ENCODE measurements around the gene KIF26A. TPM values are rescaled to one million over a fixed set of nuclear protein-coding genes. Genes with fewer than 3 reads are reported as not detected.
A peak's percentile ranks its signal among the peaks of the same experiment; 100 is the strongest.
"Not testable (repeated sequence)": the region's sequence is repeated elsewhere in the genome, so short reads cannot be mapped to it uniquely, and the experiment has no call there.

KIF26A gene
- polyA plus RNA-seq, 6 donors from 2014 or later: not detected

DNA sequence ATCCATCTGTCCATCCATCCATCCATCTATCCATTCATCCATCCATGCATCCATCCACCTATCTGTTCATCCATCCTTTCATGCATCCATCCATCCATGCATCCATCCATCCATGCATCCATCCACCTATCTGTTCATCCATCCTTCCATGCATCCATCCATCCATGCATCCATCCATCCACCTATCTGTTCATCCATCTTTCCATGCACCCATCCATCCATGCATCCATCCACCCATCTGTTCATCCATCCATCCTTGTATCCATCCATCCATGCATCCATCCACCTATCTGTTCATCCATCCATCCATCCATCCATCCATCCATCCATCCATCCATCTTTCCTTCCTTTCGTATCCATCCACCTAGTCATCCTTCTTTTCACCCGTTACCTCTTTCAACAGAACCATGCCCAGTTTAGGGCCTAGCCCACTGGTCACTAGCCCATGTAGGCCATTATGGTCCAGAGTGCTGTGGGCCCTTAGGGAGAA is 66.3 kb downstream of the KIF26A start:
- no peak for DNase-seq
- no peaks in the 10 kb centered on the region for H3K36me3 Mint-ChIP-seq
- H3K27me3 Mint-ChIP-seq: peaks cover 0 to 6% (median 0%) of the 10 kb centered on the region in 3 donors
- H3K27ac Mint-ChIP-seq: no peak overlapping the region
- no peak overlapping the region for H3K4me3 Mint-ChIP-seq
- ATAC-seq (ENCODE audit: low read depth in 2 of 2): no peak
- H3K9me3 Mint-ChIP-seq: no peaks in the 10 kb centered on the region
- H3K4me1 Mint-ChIP-seq: no peaks in the 10 kb centered on the region

DNA sequence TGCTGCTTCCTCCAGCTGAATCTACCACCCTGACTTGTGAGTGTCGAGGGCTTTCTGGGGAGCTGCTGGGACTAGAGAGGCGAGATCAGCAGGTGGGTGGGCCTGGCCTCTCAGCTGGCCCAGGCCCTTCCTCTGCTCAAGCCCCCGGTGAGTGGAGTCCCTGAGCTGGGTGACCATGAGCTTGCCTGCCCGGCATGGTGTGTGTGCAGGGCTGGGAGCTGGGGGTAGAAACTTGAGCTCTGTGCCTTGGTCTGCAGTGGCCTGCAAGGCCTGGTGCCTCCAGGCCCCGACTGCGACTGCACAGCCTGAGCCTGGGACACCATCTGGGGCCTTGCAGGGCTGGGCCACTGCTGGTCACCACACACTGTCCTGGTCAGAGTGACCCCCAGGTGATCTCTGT is 67.4 kb downstream of the KIF26A start:
- no peak for ATAC-seq (ENCODE audit: low read depth in 2 of 2)
- H3K4me3 Mint-ChIP-seq: no peak overlapping the region
- peaks cover 0 to 13% (median 0%) of the 10 kb centered on the region in 3 donors for H3K27me3 Mint-ChIP-seq
- H3K27ac Mint-ChIP-seq: no peak overlapping the region
- DNase-seq: no peak
- no peaks in the 10 kb centered on the region for H3K4me1 Mint-ChIP-seq
- no peaks in the 10 kb centered on the region for H3K36me3 Mint-ChIP-seq
- no peaks in the 10 kb centered on the region for H3K9me3 Mint-ChIP-seq

DNA sequence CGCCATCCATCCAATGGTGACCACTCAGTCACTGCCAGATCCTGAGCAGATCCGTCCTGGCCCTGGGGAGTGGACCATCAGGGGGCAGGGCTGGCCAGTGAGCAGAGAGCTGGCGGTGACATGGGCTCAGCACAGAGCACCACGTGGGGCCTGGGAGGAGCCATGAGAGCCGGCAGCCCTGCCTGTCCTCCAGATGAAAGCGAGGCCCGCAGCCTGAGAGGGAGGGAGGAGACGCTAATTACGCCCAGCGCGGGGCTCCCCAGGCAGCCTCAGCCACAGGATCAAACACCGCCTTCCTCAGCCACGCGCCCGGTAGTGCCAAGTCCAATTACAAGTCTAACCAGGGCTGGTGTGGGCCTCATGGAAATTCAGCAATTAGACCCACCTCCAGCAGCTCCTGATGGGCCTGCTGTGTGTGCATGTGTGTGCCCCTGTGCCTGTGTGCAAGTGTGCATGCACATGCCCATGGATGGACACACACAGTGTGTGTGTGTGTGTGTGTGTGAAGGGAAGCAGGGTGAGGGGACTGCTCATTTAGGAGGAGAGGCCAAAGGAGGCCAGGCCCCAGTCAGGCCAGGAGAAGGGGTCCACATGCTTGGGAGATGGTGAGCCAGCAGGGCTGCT is 68.0 kb downstream of the KIF26A start:
- no peak overlapping the region for H3K27ac Mint-ChIP-seq
- no peaks in the 10 kb centered on the region for H3K4me1 Mint-ChIP-seq

DNA sequence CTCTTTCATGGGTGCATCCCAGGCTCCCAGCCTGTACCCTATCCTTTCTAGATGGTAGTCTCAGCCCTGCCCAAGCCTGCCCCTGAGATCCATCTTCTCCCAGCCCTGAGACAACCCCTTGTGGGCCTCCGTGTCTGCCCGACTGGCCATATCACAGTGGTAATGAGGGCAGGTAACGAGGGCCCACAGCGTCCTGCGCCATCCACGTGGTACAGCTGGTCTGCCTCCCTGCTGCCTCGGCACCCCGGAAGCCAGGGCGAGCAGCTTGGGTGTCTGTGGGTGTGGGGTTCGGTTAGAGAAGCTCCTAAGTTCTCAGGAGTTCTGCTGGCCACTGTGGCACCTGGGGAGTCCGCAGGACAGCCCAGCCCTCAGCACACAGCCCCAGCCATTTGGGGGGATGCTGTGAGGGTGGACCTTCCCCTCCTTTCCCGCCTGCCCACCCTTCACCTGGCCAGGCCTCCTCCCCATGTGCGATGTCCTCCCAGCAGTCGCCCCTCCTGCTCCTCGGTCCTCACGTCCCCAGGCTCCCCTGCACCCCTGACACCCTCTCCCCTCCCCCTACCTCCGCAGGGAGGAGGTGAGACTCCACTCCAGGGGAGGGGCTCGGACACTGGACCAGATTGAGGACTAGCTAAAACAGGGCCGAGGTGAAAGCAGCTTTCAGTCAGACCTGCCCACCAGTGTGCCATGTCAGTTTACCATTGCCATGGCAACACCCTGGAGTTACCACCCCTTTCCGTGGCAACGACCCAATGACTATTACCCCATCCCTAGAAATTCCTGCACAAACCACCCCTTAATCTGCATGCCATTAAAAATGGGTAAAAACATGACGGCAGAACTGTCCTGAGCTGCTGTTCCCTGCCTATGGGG is 69.0 kb downstream of the KIF26A start:
- no peaks in the 10 kb centered on the region for H3K36me3 Mint-ChIP-seq
- H3K27ac Mint-ChIP-seq: no peak overlapping the region
- H3K4me3 Mint-ChIP-seq: no peak overlapping the region
- peaks cover 0 to 23% (median 14%) of the 10 kb centered on the region in 3 donors for H3K27me3 Mint-ChIP-seq
- H3K4me1 Mint-ChIP-seq: no peaks in the 10 kb centered on the region
- no peaks in the 10 kb centered on the region for H3K9me3 Mint-ChIP-seq
- no peak for DNase-seq
- ATAC-seq (ENCODE audit: low read depth in 2 of 2): no peak

More for the DNA sequence above, 68.0 kb downstream of the KIF26A start:
- H3K36me3 Mint-ChIP-seq: no peaks in the 10 kb centered on the region
- H3K4me3 Mint-ChIP-seq: no peak overlapping the region
- H3K9me3 Mint-ChIP-seq: no peaks in the 10 kb centered on the region
- H3K27me3 Mint-ChIP-seq: peaks cover 0 to 14% (median 4%) of the 10 kb centered on the region in 3 donors
- no peak for ATAC-seq (ENCODE audit: low read depth in 2 of 2)
- no peak for DNase-seq

DNA sequence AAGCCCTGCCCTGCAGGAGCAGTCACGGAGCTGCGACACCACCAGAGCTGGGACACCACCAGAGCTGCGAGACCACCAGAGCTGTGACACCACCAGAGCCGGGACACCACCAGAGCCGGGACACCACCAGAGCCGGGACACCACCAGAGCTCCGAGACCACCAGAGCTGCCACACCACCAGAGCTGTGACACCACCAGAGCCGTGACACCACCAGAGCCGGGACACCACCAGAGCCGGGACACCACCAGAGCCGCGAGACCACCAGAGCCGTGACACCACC is 69.6 kb downstream of the KIF26A start:
- not testable (repeated sequence) for H3K9me3 Mint-ChIP-seq; DNase-seq; H3K36me3 Mint-ChIP-seq; H3K27ac Mint-ChIP-seq; ATAC-seq (ENCODE audit: low read depth in 2 of 2); H3K4me1 Mint-ChIP-seq; H3K4me3 Mint-ChIP-seq
- H3K27me3 Mint-ChIP-seq: peaks cover 0 to 24% (median 16%) of the 10 kb centered on the region in 3 donors

DNA sequence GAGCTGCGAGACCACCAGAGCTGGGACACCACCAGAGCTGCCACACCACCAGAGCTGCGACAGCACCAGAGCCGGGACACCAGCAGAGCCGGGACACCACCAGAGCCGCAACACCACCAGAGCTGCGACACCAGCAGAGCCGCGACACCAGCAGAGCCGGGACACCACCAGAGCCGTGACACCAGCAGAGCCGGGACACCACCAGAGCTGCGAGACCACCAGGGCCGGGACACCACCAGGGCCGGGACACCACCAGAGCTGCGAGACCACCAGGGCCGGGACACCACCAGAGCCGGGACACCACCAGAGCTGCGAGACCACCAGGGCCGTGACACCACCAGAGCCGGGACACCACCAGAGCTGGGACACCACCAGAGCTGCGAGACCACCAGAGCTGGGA is 69.9 kb downstream of the KIF26A start:
- not testable (repeated sequence) for H3K4me3 Mint-ChIP-seq; ATAC-seq (ENCODE audit: low read depth in 2 of 2); H3K36me3 Mint-ChIP-seq; H3K27ac Mint-ChIP-seq; H3K4me1 Mint-ChIP-seq; DNase-seq; H3K9me3 Mint-ChIP-seq
- peaks cover 0 to 25% (median 16%) of the 10 kb centered on the region in 3 donors for H3K27me3 Mint-ChIP-seq

DNA sequence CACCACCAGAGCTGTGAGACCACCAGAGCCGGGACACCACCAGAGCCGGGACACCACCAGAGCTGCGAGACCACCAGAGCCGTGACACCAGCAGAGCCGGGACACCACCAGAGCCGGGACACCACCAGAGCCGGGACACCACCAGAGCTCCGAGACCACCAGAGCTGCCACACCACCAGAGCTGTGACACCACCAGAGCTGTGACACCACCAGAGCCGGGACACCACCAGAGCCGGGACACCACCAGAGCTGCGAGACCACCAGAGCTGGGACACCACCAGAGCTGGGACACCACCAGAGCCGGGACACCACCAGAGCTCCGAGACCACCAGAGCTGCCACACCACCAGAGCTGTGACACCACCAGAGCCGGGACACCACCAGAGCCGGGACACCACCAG is 70.7 kb downstream of the KIF26A start:
- H3K4me1 Mint-ChIP-seq; H3K36me3 Mint-ChIP-seq; H3K4me3 Mint-ChIP-seq; DNase-seq; H3K27ac Mint-ChIP-seq; H3K9me3 Mint-ChIP-seq; ATAC-seq (ENCODE audit: low read depth in 2 of 2): not testable (repeated sequence)
- H3K27me3 Mint-ChIP-seq: peaks cover 0 to 33% (median 21%) of the 10 kb centered on the region in 3 donors

DNA sequence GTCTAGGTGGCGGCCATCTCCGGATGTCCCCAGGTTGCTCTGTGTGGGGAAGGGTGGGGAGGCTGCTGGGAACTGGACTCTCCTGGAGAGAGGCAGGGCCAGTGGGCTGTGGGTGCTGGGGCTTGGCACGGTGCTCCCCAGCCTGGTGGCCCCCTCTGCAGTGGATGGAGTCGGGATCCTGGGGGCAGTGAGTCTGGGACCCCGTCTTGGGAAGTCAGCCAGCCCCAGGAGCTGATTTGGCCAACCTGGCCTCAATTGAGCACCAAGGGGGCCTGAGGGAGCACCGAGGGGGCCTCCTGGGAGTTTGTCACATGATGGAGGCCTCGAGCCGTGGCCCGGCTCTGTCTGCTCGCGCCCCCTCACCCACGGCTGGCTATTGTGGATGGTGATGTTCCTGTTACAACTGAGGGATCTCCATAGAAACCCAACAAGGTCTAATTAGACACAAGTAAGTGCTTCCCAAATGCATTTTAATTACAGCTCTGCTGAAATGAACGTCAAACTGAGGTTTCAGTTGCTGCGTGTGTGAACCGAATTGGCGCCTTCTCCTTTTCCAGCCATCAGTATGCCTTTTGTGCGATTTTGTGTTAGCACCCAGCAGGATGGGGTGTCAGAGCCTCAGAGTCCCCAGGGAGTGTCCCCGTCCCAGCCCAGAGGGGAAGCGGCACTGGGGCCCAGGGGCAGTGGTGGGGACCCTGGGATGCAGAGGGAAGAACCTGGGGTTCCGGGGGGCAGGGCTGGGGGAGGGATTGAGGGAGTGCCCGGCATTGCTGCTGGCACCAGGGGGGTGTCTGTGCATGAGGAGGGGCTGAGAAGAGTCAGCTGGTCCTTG is 71.8 kb downstream of the KIF26A start:
- H3K9me3 Mint-ChIP-seq: no peaks in the 10 kb centered on the region
- H3K36me3 Mint-ChIP-seq: no peaks in the 10 kb centered on the region
- ATAC-seq (ENCODE audit: low read depth in 2 of 2) (no peak), DNase-seq (no peak)
- H3K4me3 Mint-ChIP-seq: no peak overlapping the region
- H3K27me3 Mint-ChIP-seq: peaks cover 0 to 40% (median 31%) of the 10 kb centered on the region in 3 donors
- H3K27ac Mint-ChIP-seq: no peak overlapping the region
- H3K4me1 Mint-ChIP-seq: no peaks in the 10 kb centered on the region

DNA sequence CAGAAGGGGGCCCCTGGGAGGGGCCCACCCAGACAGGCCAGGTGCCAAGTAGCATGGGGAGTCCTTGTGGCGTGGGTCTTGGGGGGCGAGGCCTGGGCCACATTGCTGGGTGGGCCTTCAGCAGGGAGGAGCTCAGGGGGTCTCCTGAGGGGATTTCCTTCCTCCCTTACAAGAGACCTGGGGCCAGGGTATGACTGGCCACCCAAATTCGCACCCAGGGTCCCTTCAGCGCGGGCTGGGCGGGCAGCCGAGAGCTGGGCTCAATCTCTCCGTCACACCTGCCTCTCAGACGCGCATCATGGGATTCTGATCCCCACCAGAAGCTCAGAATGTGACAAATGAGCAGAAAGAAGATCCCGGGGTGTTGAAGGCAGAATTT is 72.4 kb downstream of the KIF26A start:
- Mint-ChIP-seq H3K27me3 (peaks cover 0 to 43% (median 36%) of the 10 kb centered on the region in 3 donors), H3K4me1 (no peaks in the 10 kb centered on the region), H3K4me3 (no peak overlapping the region), H3K9me3 (peaks cover 0 to 3% (median 0%) of the 10 kb centered on the region in 7 donors), H3K27ac (no peak overlapping the region), H3K36me3 (no peaks in the 10 kb centered on the region)
- DNase-seq: no peak
- ATAC-seq (ENCODE audit: low read depth in 2 of 2): no peak

DNA sequence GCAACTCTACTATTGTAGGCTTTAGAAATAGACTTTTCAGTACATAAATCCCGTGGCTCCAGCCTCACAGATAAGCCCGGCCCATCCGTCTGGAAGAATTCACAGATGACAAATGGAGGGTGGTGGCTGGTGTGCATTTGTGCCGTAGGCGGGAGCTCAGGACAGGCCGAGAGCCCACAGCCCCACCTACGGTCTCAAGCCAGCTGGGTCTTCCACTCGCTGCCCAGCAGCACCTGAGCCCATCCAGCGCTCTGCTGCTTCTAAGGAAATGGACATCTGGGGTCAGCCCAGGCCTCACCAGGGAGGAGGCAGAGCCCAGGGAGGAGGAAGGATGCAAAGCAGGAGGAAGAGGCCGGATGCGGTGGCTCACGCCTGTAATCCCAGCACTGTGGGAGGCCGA is 72.8 kb downstream of the KIF26A start:
- ATAC-seq (ENCODE audit: low read depth in 2 of 2): no peak
- H3K4me1 Mint-ChIP-seq: no peaks in the 10 kb centered on the region
- no peak for DNase-seq
- H3K27me3 Mint-ChIP-seq: peaks cover 0 to 43% (median 36%) of the 10 kb centered on the region in 3 donors
- H3K4me3 Mint-ChIP-seq: no peak overlapping the region
- peaks cover 0 to 3% (median 0%) of the 10 kb centered on the region in 7 donors for H3K9me3 Mint-ChIP-seq
- H3K36me3 Mint-ChIP-seq: no peaks in the 10 kb centered on the region
- H3K27ac Mint-ChIP-seq: no peak overlapping the region

DNA sequence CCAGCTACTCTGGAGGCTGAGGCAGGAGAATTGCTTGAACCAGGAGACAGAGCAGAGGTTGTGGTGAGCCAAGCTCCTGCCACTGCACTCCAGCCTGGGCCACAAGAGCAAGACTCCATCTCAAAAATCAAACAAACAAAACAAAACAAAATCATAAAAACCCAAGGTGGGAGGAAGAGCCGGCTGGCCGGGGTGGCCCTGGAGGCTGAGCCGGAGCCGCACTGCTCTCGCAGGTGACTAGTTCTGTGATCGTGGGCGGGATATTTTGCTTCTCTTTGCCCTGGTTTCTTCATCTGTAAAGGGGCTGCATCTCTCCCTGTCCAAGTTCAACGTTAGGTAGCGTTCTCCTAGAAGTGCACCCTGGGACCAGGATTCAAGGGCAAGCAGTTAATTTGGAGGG is 73.4 kb downstream of the KIF26A start:
- Mint-ChIP-seq H3K9me3 (peaks cover 0 to 3% (median 0%) of the 10 kb centered on the region in 7 donors), H3K36me3 (no peaks in the 10 kb centered on the region)

DNA sequence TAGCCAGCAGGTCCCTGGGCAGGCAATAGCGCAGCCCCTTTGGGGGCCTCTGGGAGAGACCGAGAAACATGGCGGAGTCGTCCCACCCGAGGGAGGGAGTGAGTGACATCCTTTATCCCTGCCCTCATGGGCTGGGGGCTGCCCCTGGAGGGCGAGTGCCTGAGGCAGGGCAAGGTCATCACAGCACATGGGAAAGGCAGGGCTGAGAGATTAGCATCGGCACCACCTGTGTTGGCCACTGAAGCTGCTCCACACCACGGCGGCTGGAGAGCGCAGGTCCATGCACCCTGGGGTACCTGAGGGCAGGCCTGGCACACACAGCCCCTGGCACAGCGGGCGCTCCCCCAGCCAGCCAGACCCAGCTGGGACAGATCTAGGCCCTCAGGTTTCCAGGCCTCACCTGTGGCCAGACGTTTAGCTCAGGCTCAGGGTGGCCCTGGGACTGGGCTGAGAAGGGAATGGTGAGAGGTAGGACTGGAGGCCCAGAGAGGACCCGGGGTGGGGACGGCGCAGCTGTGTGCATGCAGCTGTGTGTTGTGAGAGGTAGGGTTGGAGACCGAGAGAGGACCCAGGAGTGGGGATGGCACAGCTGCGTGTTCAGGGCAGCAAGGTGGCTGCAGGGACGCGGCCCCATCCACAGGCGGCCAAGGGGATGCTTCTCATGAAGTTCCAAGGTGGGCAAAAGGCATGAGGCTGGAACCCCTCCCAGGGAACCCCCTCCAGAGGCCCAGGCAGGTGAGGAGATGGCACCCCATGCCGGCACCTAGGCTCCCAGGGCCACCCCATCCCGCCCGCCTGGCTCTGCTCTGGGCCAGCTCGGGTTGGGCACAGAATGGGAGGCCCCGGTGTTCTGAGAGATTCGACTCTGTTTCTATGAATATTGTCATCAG is 74.1 kb downstream of the KIF26A start:
- H3K36me3 Mint-ChIP-seq: no peaks in the 10 kb centered on the region
- H3K4me1 Mint-ChIP-seq: no peaks in the 10 kb centered on the region
- ATAC-seq (ENCODE audit: low read depth in 2 of 2) (no peak), DNase-seq (no peak)
- H3K27ac Mint-ChIP-seq: no peak overlapping the region
- no peak overlapping the region for H3K4me3 Mint-ChIP-seq
- peaks cover 0 to 43% (median 36%) of the 10 kb centered on the region in 3 donors for H3K27me3 Mint-ChIP-seq
- peaks cover 0 to 3% (median 0%) of the 10 kb centered on the region in 7 donors for H3K9me3 Mint-ChIP-seq

More for the DNA sequence above, 73.4 kb downstream of the KIF26A start:
- Mint-ChIP-seq H3K4me3 (peak overlapping the region in 1 of 8 donors; percentile 66), H3K4me1 (no peaks in the 10 kb centered on the region), H3K27ac (no peak overlapping the region), H3K27me3 (peaks cover 0 to 43% (median 36%) of the 10 kb centered on the region in 3 donors)
- no peak for DNase-seq
- ATAC-seq (ENCODE audit: low read depth in 2 of 2): no peak
